ENCODE results near the gene MYMX. TPM values are rescaled to one million over a fixed set of nuclear protein-coding genes. Genes with fewer than 3 reads are reported as not detected.

MYMX gene
- total RNA-seq, 1 experiment from 2014 or later: 1.8 TPM

DNA sequence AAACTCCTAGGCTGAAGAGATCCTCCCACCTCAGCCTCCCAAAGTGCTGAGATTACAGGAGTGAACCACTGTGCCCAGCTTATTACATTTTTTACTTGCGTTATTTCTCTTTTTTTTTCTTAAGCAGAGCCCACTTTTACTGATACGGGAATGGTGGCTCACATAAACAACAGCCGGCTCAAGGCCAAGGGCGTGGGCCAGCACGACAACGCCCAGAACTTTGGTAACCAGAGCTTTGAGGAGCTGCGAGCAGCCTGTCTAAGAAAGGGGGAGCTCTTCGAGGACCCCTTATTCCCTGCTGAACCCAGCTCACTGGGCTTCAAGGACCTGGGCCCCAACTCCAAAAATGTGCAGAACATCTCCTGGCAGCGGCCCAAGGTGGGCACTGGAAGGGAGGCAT is 47.6 kb upstream of the MYMX start:
- ATAC-seq (no peak), DNase-seq (ENCODE audit: low read depth, low spot score) (no peak)
- Histone ChIP-seq H3K36me3 (ENCODE audit: control insufficient read depth, insufficient read depth, low read length) (no peaks in the 10 kb centered on the region), H3K27ac (ENCODE audit: low read length) (no peak overlapping the region), H3K4me1 (ENCODE audit: control insufficient read depth, insufficient read depth, low read length) (peaks cover 16% of the 10 kb centered on the region), H3K9me3 (ENCODE audit: control insufficient read depth, insufficient read depth, low read depth, low read length) (no peaks in the 10 kb centered on the region), H3K4me3 (ENCODE audit: low read depth in 2 of 2, low read length in 2 of 2) (no peak overlapping the region), H3K27me3 (ENCODE audit: control insufficient read depth, insufficient read depth, low read length) (no peaks in the 10 kb centered on the region)
- intact Hi-C loops (cut with micrococcal nuclease; ENCODE audit: unreplicated experiment): no loop called here
- TF ChIP-seq, protein P1, sequence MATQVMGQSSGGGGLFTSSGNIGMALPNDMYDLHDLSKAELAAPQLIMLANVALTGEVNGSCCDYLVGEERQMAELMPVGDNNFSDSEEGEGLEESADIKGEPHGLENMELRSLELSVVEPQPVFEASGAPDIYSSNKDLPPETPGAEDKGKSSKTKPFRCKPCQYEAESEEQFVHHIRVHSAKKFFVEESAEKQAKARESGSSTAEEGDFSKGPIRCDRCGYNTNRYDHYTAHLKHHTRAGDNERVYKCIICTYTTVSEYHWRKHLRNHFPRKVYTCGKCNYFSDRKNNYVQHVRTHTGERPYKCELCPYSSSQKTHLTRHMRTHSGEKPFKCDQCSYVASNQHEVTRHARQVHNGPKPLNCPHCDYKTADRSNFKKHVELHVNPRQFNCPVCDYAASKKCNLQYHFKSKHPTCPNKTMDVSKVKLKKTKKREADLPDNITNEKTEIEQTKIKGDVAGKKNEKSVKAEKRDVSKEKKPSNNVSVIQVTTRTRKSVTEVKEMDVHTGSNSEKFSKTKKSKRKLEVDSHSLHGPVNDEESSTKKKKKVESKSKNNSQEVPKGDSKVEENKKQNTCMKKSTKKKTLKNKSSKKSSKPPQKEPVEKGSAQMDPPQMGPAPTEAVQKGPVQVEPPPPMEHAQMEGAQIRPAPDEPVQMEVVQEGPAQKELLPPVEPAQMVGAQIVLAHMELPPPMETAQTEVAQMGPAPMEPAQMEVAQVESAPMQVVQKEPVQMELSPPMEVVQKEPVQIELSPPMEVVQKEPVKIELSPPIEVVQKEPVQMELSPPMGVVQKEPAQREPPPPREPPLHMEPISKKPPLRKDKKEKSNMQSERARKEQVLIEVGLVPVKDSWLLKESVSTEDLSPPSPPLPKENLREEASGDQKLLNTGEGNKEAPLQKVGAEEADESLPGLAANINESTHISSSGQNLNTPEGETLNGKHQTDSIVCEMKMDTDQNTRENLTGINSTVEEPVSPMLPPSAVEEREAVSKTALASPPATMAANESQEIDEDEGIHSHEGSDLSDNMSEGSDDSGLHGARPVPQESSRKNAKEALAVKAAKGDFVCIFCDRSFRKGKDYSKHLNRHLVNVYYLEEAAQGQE (IDR thresholded peaks at IDR 0.05; ENCODE audit: insufficient read depth in 1 of 2, low read depth in 2 of 2, low read length in 1 of 2): no peak
- TF ChIP-seq POLR2AphosphoS5 (IDR thresholded peaks at IDR 0.05; ENCODE audit: low read depth, low read length) (no peak), SIN3A (IDR thresholded peaks at IDR 0.05; ENCODE audit: borderline replicate concordance, insufficient read depth, low read depth, low read length) (no peak), TCF7L2 (IDR thresholded peaks at IDR 0.05; ENCODE audit: low read depth, low read length) (no peak)
- TF ChIP-seq, protein P2, sequence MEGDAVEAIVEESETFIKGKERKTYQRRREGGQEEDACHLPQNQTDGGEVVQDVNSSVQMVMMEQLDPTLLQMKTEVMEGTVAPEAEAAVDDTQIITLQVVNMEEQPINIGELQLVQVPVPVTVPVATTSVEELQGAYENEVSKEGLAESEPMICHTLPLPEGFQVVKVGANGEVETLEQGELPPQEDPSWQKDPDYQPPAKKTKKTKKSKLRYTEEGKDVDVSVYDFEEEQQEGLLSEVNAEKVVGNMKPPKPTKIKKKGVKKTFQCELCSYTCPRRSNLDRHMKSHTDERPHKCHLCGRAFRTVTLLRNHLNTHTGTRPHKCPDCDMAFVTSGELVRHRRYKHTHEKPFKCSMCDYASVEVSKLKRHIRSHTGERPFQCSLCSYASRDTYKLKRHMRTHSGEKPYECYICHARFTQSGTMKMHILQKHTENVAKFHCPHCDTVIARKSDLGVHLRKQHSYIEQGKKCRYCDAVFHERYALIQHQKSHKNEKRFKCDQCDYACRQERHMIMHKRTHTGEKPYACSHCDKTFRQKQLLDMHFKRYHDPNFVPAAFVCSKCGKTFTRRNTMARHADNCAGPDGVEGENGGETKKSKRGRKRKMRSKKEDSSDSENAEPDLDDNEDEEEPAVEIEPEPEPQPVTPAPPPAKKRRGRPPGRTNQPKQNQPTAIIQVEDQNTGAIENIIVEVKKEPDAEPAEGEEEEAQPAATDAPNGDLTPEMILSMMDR (IDR thresholded peaks at IDR 0.05): no peak
- ChIA-PET CTCF (interaction anchor here (1.0 kb wide), 1 partner anchor 68 kb away, joined by 4 read pairs; no protein-coding TSS in a partner anchor), POLR2A (interaction anchor here (0.6 to 1.2 kb wide), 4 partner anchors 52 to 1000 kb away, joined by 3 to 14 read pairs (median 4); no protein-coding TSS in a partner anchor)
- BruUV-seq (replicated peaks): no TSS peak
- in situ Hi-C loops (cut with HindIII; ENCODE audit: low pct_unique_long_range_greater_than_20kb, low sequenced_read_pairs): no loop called here

DNA sequence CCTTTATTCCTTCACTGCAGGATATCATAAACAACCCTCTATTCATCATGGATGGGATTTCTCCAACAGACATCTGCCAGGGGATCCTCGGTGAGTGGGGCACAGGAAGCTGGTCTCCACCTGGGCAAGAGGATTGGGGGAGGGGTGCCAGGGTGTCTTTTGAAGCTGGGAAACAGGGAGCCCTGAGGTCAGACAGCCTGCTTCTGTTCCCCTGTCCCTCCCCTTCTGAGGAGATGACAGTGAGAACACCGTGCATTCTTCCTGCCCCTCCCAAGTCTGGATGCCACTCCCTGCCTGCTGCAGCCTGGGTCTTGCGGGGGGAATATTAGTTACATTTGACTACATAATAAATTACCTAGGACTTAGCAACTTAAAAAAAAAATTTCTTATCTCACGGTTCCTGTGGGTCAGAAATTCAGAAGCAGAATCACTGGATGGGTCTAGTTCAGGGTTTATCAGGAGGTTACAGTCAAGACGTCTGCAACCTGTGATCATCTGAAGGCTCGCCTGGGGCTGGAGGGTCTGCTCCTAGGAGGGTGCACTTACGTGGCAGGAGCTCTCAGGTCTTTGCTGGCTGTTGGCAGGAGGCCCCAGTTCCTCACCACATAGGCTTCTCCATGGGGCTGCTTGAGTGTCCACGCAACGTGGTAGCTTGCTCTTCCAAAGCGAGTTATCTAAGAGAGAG is 46.7 kb upstream of the MYMX start:
- Histone ChIP-seq H3K27me3 (ENCODE audit: control insufficient read depth, insufficient read depth, low read length) (no peaks in the 10 kb centered on the region), H3K36me3 (ENCODE audit: control insufficient read depth, insufficient read depth, low read length) (no peaks in the 10 kb centered on the region), H3K9me3 (ENCODE audit: control insufficient read depth, insufficient read depth, low read depth, low read length) (no peaks in the 10 kb centered on the region), H3K4me3 (ENCODE audit: low read depth in 2 of 2, low read length in 2 of 2) (no peak overlapping the region), H3K27ac (ENCODE audit: low read length) (no peak overlapping the region), H3K4me1 (ENCODE audit: control insufficient read depth, insufficient read depth, low read length) (peaks cover 16% of the 10 kb centered on the region)
- in situ Hi-C loops (cut with HindIII; ENCODE audit: low pct_unique_long_range_greater_than_20kb, low sequenced_read_pairs) (no loop called here), intact Hi-C loops (cut with micrococcal nuclease; ENCODE audit: unreplicated experiment) (loop anchor here (5.0 kb wide), 1 partner anchor 67 kb away; no protein-coding TSS in a partner anchor)
- ChIA-PET CTCF (no interaction called here), POLR2A (interaction anchor here (1.2 kb wide), 1 partner anchor 68 kb away, joined by 3 read pairs; no protein-coding TSS in a partner anchor)
- BruUV-seq (replicated peaks): no TSS peak
- no peak for TF ChIP-seq POLR2AphosphoS5 (IDR thresholded peaks at IDR 0.05; ENCODE audit: low read depth, low read length)
- no peak for TF ChIP-seq SIN3A (IDR thresholded peaks at IDR 0.05; ENCODE audit: borderline replicate concordance, insufficient read depth, low read depth, low read length)
- TF ChIP-seq, protein P2 (IDR thresholded peaks at IDR 0.05): no peak
- no peak for TF ChIP-seq TCF7L2 (IDR thresholded peaks at IDR 0.05; ENCODE audit: low read depth, low read length)
- TF ChIP-seq, protein P1 (IDR thresholded peaks at IDR 0.05; ENCODE audit: insufficient read depth in 1 of 2, low read depth in 2 of 2, low read length in 1 of 2): no peak
- no peak for DNase-seq (ENCODE audit: low read depth, low spot score)
- no peak for ATAC-seq
